WTC11 (cell line): Measurements from ENCODE around the gene HYAL2.

Experiments used
- ATF3 ChIP-seq: sonication (generic); formaldehyde crosslinking; conservative IDR thresholded peaks from 2 replicates; pipeline ENCODE4 v1.8.1; 2022; ENCODE audit warnings: mild to moderate bottlenecking, missing genetic modification reagents
- HMGXB4 ChIP-seq: sonication (generic); formaldehyde crosslinking; IDR thresholded peaks from 2 replicates; pipeline ENCODE4 v1.8.1; 2023; ENCODE audit warnings: mild to moderate bottlenecking, moderate library complexity, missing genetic modification reagents
- NFYB ChIP-seq: sonication (generic); formaldehyde crosslinking; conservative IDR thresholded peaks from 2 replicates; pipeline ENCODE4 v1.8.0; 2022; ENCODE audit warnings: low read depth, missing genetic modification reagents
- NR1H2 ChIP-seq: sonication (generic); formaldehyde crosslinking; IDR thresholded peaks from 2 replicates; pipeline ENCODE4 v1.9.0; 2021; ENCODE audit warnings: mild to moderate bottlenecking, moderate library complexity, missing genetic modification reagents
- PRDM15 ChIP-seq: sonication (generic); formaldehyde crosslinking; IDR thresholded peaks from 2 replicates; pipeline ENCODE4 v1.8.0; 2022; ENCODE audit warnings: missing genetic modification reagents
- RELA ChIP-seq: sonication (generic); formaldehyde crosslinking; IDR thresholded peaks from 2 replicates; pipeline ENCODE4 v1.8.1; 2022; ENCODE audit warnings: missing genetic modification reagents, mild to moderate bottlenecking, borderline replicate concordance
- TEAD4 ChIP-seq: sonication (generic); formaldehyde crosslinking; IDR thresholded peaks from 2 replicates; pipeline ENCODE4 v1.8.0; 2022; ENCODE audit warnings: mild to moderate bottlenecking, missing genetic modification reagents
- USF2 ChIP-seq: sonication (generic); formaldehyde crosslinking; IDR thresholded peaks from 2 replicates; pipeline ENCODE4 v1.8.1; 2023; ENCODE audit warnings: mild to moderate bottlenecking, missing genetic modification reagents, moderate library complexity
- ZBTB21 ChIP-seq: sonication (generic); formaldehyde crosslinking; IDR thresholded peaks from 2 replicates; pipeline ENCODE4 v1.8.1; 2023; ENCODE audit warnings: mild to moderate bottlenecking, missing genetic modification reagents, borderline replicate concordance
- ZNF396 ChIP-seq: fragments of 250-450 bp; sonication (Bioruptor Pico); IDR thresholded peaks from 2 replicates; pipeline ENCODE4 v1.8.0; 2021; ENCODE audit warnings: mild to moderate bottlenecking, moderate library complexity, borderline replicate concordance
- TF ChIP-seq, protein P1 (sequence below): sonication (generic); formaldehyde crosslinking; conservative IDR thresholded peaks from 2 replicates; pipeline ENCODE4 v1.8.1; 2023; ENCODE audit warnings: mild to moderate bottlenecking, low read depth, missing genetic modification reagents, moderate library complexity
- TF ChIP-seq, protein P2 (sequence below): fragments of 200-600 bp; IDR thresholded peaks from 2 replicates; pipeline ENCODE4 v1.8.0; 2022; ENCODE audit warnings: antibody characterized with exemption
- TF ChIP-seq, protein P3 (sequence below): sonication (generic); formaldehyde crosslinking; IDR thresholded peaks from 2 replicates; pipeline ENCODE4 v1.8.0; 2022; ENCODE audit warnings: mild to moderate bottlenecking, missing genetic modification reagents
- TF ChIP-seq, protein P4 (sequence below): fragments of 250-450 bp; sonication (Bioruptor Pico); conservative IDR thresholded peaks from 2 replicates; pipeline ENCODE4 v1.9.0; 2021; ENCODE audit warnings: mild to moderate bottlenecking

DNA sequence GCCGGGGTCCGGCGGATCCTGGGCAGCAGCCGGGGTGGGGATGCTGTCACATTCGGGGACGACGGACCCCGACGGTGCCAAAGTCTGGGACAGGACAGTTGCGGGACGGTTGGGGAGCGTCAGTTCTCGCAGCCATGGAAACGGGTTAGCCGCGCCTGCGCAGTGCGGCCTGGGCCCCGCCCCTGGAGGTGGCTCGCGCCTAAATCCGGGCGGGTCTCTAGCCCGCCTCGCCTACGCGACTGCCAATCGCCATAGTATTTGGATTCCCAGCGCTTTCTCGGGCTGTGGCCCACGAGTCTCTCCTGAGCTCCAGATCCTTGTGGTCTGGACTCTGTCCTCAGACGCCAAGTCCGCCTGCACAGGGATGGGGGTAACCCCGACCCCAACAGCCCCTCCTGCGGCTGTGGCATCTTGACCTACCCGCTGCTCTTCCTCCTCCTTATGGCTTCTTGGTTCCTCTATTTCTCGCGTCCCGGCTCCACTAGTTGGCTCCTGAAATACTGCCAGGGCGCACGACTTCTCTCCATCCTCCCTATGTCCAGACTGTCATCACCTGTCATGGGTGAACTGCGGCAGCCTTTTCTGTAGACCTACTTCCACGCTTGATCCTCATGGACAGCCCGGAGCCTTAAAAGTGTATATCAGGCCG is 23.2 kb upstream of the HYAL2 start, which contains the start of gene ZMYND10:
- TF ChIP-seq ZBTB21 (CRISPR knock-in tag) (no peak), RELA (no peak), NR1H2 (no peak), ATF3 (no peak), ZNF396 (CRISPR knock-in tag) (no peak), TEAD4 (no peak), PRDM15 (CRISPR knock-in tag) (no peak), HMGXB4 (no peak), NFYB (CRISPR knock-in tag) (no peak), USF2 (CRISPR knock-in tag) (no peak)
- TF ChIP-seq, protein P1, sequence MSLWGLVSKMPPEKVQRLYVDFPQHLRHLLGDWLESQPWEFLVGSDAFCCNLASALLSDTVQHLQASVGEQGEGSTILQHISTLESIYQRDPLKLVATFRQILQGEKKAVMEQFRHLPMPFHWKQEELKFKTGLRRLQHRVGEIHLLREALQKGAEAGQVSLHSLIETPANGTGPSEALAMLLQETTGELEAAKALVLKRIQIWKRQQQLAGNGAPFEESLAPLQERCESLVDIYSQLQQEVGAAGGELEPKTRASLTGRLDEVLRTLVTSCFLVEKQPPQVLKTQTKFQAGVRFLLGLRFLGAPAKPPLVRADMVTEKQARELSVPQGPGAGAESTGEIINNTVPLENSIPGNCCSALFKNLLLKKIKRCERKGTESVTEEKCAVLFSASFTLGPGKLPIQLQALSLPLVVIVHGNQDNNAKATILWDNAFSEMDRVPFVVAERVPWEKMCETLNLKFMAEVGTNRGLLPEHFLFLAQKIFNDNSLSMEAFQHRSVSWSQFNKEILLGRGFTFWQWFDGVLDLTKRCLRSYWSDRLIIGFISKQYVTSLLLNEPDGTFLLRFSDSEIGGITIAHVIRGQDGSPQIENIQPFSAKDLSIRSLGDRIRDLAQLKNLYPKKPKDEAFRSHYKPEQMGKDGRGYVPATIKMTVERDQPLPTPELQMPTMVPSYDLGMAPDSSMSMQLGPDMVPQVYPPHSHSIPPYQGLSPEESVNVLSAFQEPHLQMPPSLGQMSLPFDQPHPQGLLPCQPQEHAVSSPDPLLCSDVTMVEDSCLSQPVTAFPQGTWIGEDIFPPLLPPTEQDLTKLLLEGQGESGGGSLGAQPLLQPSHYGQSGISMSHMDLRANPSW (CRISPR knock-in tag), result no peak
- TF ChIP-seq, protein P2, sequence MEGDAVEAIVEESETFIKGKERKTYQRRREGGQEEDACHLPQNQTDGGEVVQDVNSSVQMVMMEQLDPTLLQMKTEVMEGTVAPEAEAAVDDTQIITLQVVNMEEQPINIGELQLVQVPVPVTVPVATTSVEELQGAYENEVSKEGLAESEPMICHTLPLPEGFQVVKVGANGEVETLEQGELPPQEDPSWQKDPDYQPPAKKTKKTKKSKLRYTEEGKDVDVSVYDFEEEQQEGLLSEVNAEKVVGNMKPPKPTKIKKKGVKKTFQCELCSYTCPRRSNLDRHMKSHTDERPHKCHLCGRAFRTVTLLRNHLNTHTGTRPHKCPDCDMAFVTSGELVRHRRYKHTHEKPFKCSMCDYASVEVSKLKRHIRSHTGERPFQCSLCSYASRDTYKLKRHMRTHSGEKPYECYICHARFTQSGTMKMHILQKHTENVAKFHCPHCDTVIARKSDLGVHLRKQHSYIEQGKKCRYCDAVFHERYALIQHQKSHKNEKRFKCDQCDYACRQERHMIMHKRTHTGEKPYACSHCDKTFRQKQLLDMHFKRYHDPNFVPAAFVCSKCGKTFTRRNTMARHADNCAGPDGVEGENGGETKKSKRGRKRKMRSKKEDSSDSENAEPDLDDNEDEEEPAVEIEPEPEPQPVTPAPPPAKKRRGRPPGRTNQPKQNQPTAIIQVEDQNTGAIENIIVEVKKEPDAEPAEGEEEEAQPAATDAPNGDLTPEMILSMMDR, result no peak
- TF ChIP-seq, protein P3, sequence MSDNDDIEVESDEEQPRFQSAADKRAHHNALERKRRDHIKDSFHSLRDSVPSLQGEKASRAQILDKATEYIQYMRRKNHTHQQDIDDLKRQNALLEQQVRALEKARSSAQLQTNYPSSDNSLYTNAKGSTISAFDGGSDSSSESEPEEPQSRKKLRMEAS (CRISPR knock-in tag), result peak; percentile 53; the same call in 1 of the 2 replicates
- TF ChIP-seq, protein P4, sequence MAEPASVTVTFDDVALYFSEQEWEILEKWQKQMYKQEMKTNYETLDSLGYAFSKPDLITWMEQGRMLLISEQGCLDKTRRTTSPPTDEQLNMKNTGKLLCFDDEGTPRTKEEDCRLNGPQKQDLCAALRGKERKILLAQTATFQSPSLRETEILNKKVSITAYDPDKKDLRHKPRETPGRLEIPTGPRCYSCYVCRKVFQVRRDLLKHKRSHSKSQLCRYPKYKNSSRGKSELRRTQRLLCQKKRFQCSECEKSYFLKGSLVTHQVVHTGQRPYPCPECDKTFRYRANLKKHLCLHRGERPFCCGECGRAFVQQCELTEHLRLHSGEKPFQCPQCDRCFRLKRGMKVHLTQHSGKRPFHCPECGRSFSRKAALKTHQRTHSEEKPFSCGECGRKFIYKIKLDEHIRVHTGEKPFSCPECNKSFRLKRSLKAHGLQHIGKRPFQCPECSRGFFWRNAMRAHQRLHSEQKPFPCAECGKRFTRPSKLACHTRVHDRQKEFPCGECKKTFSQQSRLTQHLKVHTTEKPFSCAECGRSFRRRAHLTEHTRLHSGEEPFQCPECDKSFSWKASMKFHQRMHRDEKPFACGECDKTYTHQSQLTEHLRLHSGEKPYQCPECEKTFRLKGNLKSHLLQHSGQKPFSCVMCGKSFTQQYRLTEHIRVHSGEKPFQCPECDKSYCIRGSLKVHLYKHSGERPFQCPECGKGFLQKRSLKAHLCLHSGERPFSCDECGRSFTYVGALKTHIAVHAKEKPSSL (CRISPR knock-in tag), result no peak
